OCI-LY3 (cell line): Measurements from ENCODE around the gene DTX1.

Source experiments
- H2AFZ ChIP-seq: fragments of 200-600, 300-600 bp; shearing (Covaris generic); 2 replicates; pipeline ENCODE4 v1.6.0; 2014; ENCODE audit warnings: antibody characterized with exemption, low read depth, low read length
- H3K27ac ChIP-seq: fragments of 200-600, 300-600 bp; sonication (generic); 2 replicates; pipeline ENCODE4 v1.5.1; 2014; ENCODE audit warnings: mild to moderate bottlenecking, low read length, moderate library complexity, mixed read lengths
- H3K27me3 ChIP-seq: fragments of 200-600, 300-600 bp; sonication (generic); 2 replicates; pipeline ENCODE4 v1.6.1; 2014; ENCODE audit warnings: low read depth, low read length, mixed read lengths
- H3K36me3 ChIP-seq: fragments of 200-600, 300-600 bp; sonication (generic); replicated peaks from 2 replicates; pipeline ENCODE3; 2014; ENCODE audit warnings: low read depth, low read length, mixed read lengths
- H3K4me1 ChIP-seq: fragments of 300-600, 200-600 bp; sonication (generic); 2 replicates; pipeline ENCODE4 v1.6.1; 2014; ENCODE audit warnings: low read length, mixed read lengths
- H3K4me2 ChIP-seq: fragments of 200-600, 300-600 bp; sonication (generic); 2 replicates; pipeline ENCODE4 v1.6.1; 2014; ENCODE audit warnings: low read length, mixed read lengths
- H3K4me3 ChIP-seq: fragments of 300-600, 200-600 bp; sonication (generic); 2 replicates; pipeline ENCODE4 v1.5.1; 2014; ENCODE audit warnings: antibody characterized with exemption, mild to moderate bottlenecking, low read length, moderate library complexity
- H3K79me2 ChIP-seq: fragments of 300-600, 200-600 bp; shearing (Covaris generic); 2 replicates; pipeline ENCODE4 v1.6.1; 2014; ENCODE audit warnings: mild to moderate bottlenecking, low read length, mixed read lengths
- H3K9ac ChIP-seq: fragments of 300-600, 200-600 bp; shearing (Covaris generic); 2 replicates; pipeline ENCODE4 v1.6.0; 2014; ENCODE audit warnings: mild to moderate bottlenecking, low read length, moderate library complexity
- H3K9me3 ChIP-seq: fragments of 200-600, 300-600 bp; shearing (Covaris generic); 2 replicates; pipeline ENCODE4 v1.6.1; 2014; ENCODE audit warnings: low read length, mixed read lengths; ENCODE audit not compliant: insufficient read depth
- H4K20me1 ChIP-seq: fragments of 200-600, 300-600 bp; sonication (generic); 2 replicates; pipeline ENCODE4 v1.6.1; 2016; ENCODE audit warnings: low read length, mixed read lengths; ENCODE audit not compliant: insufficient read depth
- EZH2phosphoT487 ChIP-seq: fragments of 200-600 bp; shearing (Covaris generic); IDR thresholded peaks from 2 replicates; pipeline ENCODE4 v1.6.1; 2018; ENCODE audit warnings: antibody characterized with exemption, mixed run types, low read depth
- TF ChIP-seq, protein P1 (sequence below): fragments of 200-600, 300-600 bp; sonication (generic); IDR thresholded peaks from 2 replicates; pipeline ENCODE4 v1.5.1; 2014; ENCODE audit warnings: antibody characterized with exemption, low read length, low read depth

The DTX1 gene

DNA sequence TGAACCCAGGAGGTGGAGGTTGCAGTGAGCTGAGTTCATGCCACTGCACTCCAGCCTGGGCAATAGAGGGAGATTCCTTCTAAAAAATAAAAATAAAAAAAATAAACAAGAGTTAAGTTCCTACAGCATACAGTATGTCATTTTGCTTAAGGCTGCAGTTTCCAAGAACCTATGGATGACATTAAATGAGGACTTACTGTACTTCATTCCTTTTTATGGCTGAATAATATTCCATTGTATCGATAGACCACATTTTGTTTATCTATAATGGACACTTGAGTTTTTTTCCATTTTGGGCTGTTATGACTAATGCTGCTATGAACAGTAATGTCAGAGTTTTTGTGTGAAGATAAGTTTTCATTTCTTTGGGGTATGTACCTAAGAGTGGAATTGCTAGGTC, 61.6 kb downstream of the DTX1 start:
- Histone ChIP-seq H3K4me1 (0 out of 2 replicates have a peak, but pooled peaks cover 3% of the 10 kb centered on the region), H3K79me2 (no peaks in the 10 kb centered on the region), H2AFZ (no peak overlapping the region), H3K9me3 (no peaks in the 10 kb centered on the region), H3K36me3 (no peaks in the 10 kb centered on the region), H3K27ac (no peak overlapping the region), H4K20me1 (no peaks in the 10 kb centered on the region), H3K4me2 (no peak overlapping the region), H3K9ac (no peak overlapping the region), H3K27me3 (no peaks in the 10 kb centered on the region; the same call in 1 of the 2 replicates), H3K4me3 (no peak overlapping the region)
- TF ChIP-seq EZH2phosphoT487: no peak
- TF ChIP-seq, protein P1, sequence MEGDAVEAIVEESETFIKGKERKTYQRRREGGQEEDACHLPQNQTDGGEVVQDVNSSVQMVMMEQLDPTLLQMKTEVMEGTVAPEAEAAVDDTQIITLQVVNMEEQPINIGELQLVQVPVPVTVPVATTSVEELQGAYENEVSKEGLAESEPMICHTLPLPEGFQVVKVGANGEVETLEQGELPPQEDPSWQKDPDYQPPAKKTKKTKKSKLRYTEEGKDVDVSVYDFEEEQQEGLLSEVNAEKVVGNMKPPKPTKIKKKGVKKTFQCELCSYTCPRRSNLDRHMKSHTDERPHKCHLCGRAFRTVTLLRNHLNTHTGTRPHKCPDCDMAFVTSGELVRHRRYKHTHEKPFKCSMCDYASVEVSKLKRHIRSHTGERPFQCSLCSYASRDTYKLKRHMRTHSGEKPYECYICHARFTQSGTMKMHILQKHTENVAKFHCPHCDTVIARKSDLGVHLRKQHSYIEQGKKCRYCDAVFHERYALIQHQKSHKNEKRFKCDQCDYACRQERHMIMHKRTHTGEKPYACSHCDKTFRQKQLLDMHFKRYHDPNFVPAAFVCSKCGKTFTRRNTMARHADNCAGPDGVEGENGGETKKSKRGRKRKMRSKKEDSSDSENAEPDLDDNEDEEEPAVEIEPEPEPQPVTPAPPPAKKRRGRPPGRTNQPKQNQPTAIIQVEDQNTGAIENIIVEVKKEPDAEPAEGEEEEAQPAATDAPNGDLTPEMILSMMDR: no peak

DNA sequence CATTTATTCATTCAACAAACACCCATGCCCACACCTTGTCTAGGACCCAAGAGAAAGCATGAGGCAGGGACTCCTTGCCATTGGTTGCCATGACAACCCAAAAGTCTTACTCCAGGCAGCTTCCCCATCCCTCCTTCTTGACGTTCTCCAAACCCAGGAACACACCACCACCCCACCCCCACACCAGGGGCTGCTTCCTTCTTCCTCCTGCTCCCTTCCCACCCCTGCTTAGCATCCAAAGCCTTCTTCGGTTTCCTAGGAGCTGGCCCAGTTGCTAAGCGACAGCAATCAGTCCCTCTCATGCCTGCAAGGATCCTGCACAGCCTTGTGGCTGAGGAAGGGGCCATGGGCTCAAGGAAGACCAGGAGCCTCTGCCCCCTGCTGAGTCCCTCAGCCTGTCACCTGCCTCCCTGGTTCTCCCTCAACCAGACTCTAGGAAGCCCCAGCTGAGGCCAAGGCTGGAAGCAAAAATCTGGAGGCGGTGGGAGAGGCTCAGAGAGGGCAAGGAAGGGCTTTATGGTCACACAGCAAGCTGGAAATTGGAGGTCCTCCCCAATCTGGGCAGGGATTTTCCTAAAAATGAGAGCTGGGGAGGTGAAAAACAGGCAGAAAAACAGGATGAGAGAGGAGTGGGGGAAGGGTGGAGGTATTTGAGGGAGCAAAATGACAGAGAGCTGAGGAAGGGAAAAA, 63.6 kb downstream of the DTX1 start:
- no peaks in the 10 kb centered on the region; the same call in 1 of the 2 replicates for H3K27me3 ChIP-seq
- H3K9me3 ChIP-seq: no peaks in the 10 kb centered on the region
- TF ChIP-seq, protein P1: no peak
- TF ChIP-seq EZH2phosphoT487: no peak
- no peak overlapping the region for H3K4me2 ChIP-seq
- H3K36me3 ChIP-seq: no peaks in the 10 kb centered on the region
- H3K27ac ChIP-seq: no peak overlapping the region
- H3K9ac ChIP-seq: no peak overlapping the region
- H4K20me1 ChIP-seq: no peaks in the 10 kb centered on the region
- no peak overlapping the region for H3K4me3 ChIP-seq
- H3K79me2 ChIP-seq: no peaks in the 10 kb centered on the region
- 0 out of 2 replicates have a peak, but pooled peaks cover 3% of the 10 kb centered on the region for H3K4me1 ChIP-seq
- H2AFZ ChIP-seq: no peak overlapping the region

DNA sequence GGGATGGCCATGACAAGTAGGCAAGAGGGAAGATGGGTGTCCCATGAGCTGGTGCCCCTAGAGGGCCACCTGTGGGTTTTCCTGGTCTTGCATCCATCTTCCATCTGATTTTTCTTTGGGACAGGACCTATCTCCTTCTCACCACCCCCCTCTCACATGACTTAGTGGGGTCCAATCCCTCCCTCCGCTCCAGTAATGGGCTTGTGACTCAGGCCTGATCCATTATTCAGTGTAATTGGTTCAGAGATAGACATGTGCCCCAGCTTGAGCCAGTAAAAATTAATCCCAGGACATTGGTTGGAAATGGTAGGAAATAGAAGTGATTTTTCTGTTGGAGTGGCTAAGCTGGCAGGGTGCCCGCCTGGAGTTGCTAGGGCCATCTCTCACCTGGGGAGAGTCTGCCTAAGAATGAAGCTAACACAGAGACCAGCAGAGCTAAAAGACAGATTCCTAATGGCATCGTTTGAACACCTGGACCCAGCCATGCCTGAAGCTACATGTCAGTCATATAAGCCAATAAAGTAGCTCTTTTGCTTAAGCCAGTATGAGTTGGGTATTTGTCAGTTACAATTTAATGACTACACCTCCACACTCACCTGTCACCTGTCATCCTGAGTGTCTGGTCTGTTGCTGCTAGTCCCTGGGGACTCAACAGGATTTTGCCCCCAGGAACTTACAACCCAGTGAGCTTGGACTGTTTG, 64.3 kb downstream of the DTX1 start:
- TF ChIP-seq EZH2phosphoT487: no peak
- TF ChIP-seq, protein P1: no peak
- H3K4me2 ChIP-seq: no peak overlapping the region
- no peaks in the 10 kb centered on the region for H3K36me3 ChIP-seq
- no peaks in the 10 kb centered on the region for H4K20me1 ChIP-seq
- no peak overlapping the region for H3K4me3 ChIP-seq
- H2AFZ ChIP-seq: no peak overlapping the region
- H3K27me3 ChIP-seq: no peaks in the 10 kb centered on the region; the same call in 1 of the 2 replicates
- H3K4me1 ChIP-seq: 0 out of 2 replicates have a peak, but pooled peaks cover 3% of the 10 kb centered on the region
- H3K9ac ChIP-seq: no peak overlapping the region
- no peaks in the 10 kb centered on the region for H3K9me3 ChIP-seq
- no peaks in the 10 kb centered on the region for H3K79me2 ChIP-seq
- no peak overlapping the region for H3K27ac ChIP-seq

DNA sequence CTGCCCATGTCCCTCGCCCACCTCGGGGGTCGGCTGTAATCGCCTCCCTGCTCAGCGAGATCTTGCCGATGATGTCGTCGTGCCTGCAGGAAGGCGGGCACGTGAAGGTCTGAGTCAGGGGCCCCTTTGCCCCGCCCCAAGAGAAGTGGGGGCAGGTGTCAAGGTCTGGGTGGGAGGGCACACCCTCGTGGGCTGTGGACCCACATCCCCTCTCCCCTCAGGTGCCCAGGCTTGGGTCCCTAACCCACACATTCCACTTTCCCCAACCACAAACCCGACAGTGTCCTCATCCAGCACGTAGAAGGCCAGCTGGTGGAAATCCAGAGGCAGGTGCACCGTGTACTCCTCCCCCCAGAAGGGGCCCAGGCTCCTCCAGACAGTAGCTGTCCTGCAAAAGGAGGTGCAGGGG, 71.3 kb downstream of the DTX1 start:
- H3K27me3 ChIP-seq: no peaks in the 10 kb centered on the region
- no peak overlapping the region for H3K4me2 ChIP-seq
- H3K36me3 ChIP-seq: no peaks in the 10 kb centered on the region
- peaks cover 21% of the 10 kb centered on the region for H3K4me1 ChIP-seq
- H3K79me2 ChIP-seq: no peaks in the 10 kb centered on the region
- no peak overlapping the region for H2AFZ ChIP-seq
- no peak overlapping the region for H3K4me3 ChIP-seq
- no peak for TF ChIP-seq EZH2phosphoT487
- TF ChIP-seq, protein P1: no peak
- no peaks in the 10 kb centered on the region for H4K20me1 ChIP-seq
- H3K9ac ChIP-seq: no peak overlapping the region
- no peak overlapping the region for H3K27ac ChIP-seq
- no peaks in the 10 kb centered on the region for H3K9me3 ChIP-seq
